Measurements from ENCODE around the gene CCDC80. TPM values are rescaled to one million over a fixed set of nuclear protein-coding genes. Genes with fewer than 3 reads are reported as not detected.

Gene CCDC80
- polyA plus RNA-seq, 3 donors, result 0.05 TPM; not detected in 2

- peak overlapping the region; percentile 89 for H3K9ac ChIP-seq (ENCODE audit: insufficient read depth, low read length, poor library complexity, severe bottlenecking)
- TF ChIP-seq CTCF (IDR thresholded peaks at IDR 0.05), result no peak
- 0% methylated on average over 22 of the region's 29 CpGs for WGBS (ENCODE audit: insufficient coverage)
- Mint-ChIP-seq H3K4me1 (peaks cover 50% of the 10 kb centered on the region), H3K27ac (peak overlapping the region; percentile 98 to 100 (median 99)), H3K27me3 (ENCODE audit: low read depth in 3 of 3) (no peaks in the 10 kb centered on the region), H3K36me3 (peaks cover 23 to 31% of the 10 kb centered on the region in 2 donors), H3K4me3 (peak overlapping the region; percentile 95 to 97), H3K9me3 (no peaks in the 10 kb centered on the region)
- H3K27ac ChIP-seq (ENCODE audit: low read depth in 1 of 2, low read length in 2 of 2), result peak overlapping the region; percentile 98 to 99
- no peaks in the 10 kb centered on the region for H4K20me1 ChIP-seq (ENCODE audit: insufficient read depth, low read length)
- DNase-seq, result peak; percentile 47 to 76 (median 63)
- intact Hi-C loops (cut with micrococcal nuclease), result no loop called here
- no peaks in the 10 kb centered on the region for H3K27me3 ChIP-seq (ENCODE audit: control insufficient read depth in 2 of 2, insufficient read depth in 2 of 2, low read length in 2 of 2)
- H3K4me2 ChIP-seq (replicated peaks; ENCODE audit: extremely low read depth, low read length, poor library complexity, severe bottlenecking), result peak overlapping the region; percentile 88
- peak overlapping the region; percentile 86 for H2AFZ ChIP-seq (ENCODE audit: insufficient read depth, low read depth, low read length, poor library complexity, severe bottlenecking)
- peaks cover 8 to 16% of the 10 kb centered on the region in 2 donors for H3K36me3 ChIP-seq (replicated peaks in 1 of 2; ENCODE audit: control insufficient read depth in 1 of 2, insufficient read depth in 2 of 2, low read length in 2 of 2)
- peaks cover 42 to 51% of the 10 kb centered on the region in 2 donors for H3K4me1 ChIP-seq (ENCODE audit: control insufficient read depth in 1 of 2, insufficient read depth in 2 of 2, low read length in 2 of 2)
- no peaks in the 10 kb centered on the region for H3K9me3 ChIP-seq (replicated peaks in 1 of 2; ENCODE audit: control insufficient read depth in 1 of 2, insufficient read depth in 1 of 2, low read length in 2 of 2)
- H3K79me2 ChIP-seq (ENCODE audit: insufficient read depth, low read length), result peaks cover 85% of the 10 kb centered on the region
- H3K4me3 ChIP-seq (replicated peaks in 1 of 3; ENCODE audit: low read depth in 2 of 3, low read length in 3 of 3), result peak overlapping the region; percentile 58 to 99 (median 94)
Observed at GRCh38 chr3:112560721-112561483, 80.0 kb downstream of the CCDC80 start.

GRCh38 chr3:112560307-112560706, 80.6 kb downstream of the CCDC80 start:
- Histone ChIP-seq H3K4me2 (replicated peaks; ENCODE audit: extremely low read depth, low read length, poor library complexity, severe bottlenecking) (peak overlapping the region; percentile 88), H3K79me2 (ENCODE audit: insufficient read depth, low read length) (peaks cover 87% of the 10 kb centered on the region), H3K27ac (ENCODE audit: low read depth in 1 of 2, low read length in 2 of 2) (peak overlapping the region in 1 of 2 donors; percentile 98), H3K27me3 (ENCODE audit: control insufficient read depth in 2 of 2, insufficient read depth in 2 of 2, low read length in 2 of 2) (no peaks in the 10 kb centered on the region), H3K9ac (ENCODE audit: insufficient read depth, low read length, poor library complexity, severe bottlenecking) (peak overlapping the region; percentile 89), H3K9me3 (replicated peaks in 1 of 2; ENCODE audit: control insufficient read depth in 1 of 2, insufficient read depth in 1 of 2, low read length in 2 of 2) (no peaks in the 10 kb centered on the region), H3K4me1 (ENCODE audit: control insufficient read depth in 1 of 2, insufficient read depth in 2 of 2, low read length in 2 of 2) (peaks cover 46 to 57% of the 10 kb centered on the region in 2 donors), H3K36me3 (replicated peaks in 1 of 2; ENCODE audit: control insufficient read depth in 1 of 2, insufficient read depth in 2 of 2, low read length in 2 of 2) (peaks cover 7 to 10% of the 10 kb centered on the region in 2 donors), H4K20me1 (ENCODE audit: insufficient read depth, low read length) (peaks cover 4% of the 10 kb centered on the region), H2AFZ (ENCODE audit: insufficient read depth, low read depth, low read length, poor library complexity, severe bottlenecking) (peak overlapping the region; percentile 86), H3K4me3 (replicated peaks in 1 of 3; ENCODE audit: low read depth in 2 of 3, low read length in 3 of 3) (peak overlapping the region; percentile 58 to 99 (median 94))
- DNase-seq, result no peak
- Mint-ChIP-seq H3K4me1 (peaks cover 56% of the 10 kb centered on the region), H3K36me3 (peaks cover 20 to 25% of the 10 kb centered on the region in 2 donors), H3K4me3 (peak overlapping the region; percentile 95 to 97), H3K27me3 (ENCODE audit: low read depth in 3 of 3) (no peaks in the 10 kb centered on the region), H3K27ac (peak overlapping the region; percentile 98 to 100 (median 99)), H3K9me3 (no peaks in the 10 kb centered on the region)
- no CpG with 5 or more reads among the region's 2 CpGs for WGBS (ENCODE audit: insufficient coverage)
- TF ChIP-seq CTCF (IDR thresholded peaks at IDR 0.05), result no peak
- intact Hi-C loops (cut with micrococcal nuclease), result no loop called here
